Activated naive CD8-positive, alpha-beta T cell treated with anti-CD3 and anti-CD28 coated beads, Interleukin-2, amount 50 U/mL, for 24 hours (primary cell): Measurements from ENCODE around the gene NPIPB2.
"Not testable (repeated sequence)": the region's sequence is repeated elsewhere in the genome, so short reads cannot be mapped to it uniquely, and the experiment has no call there.

ENCODE experiments used
- ATAC-seq: fragments of 150-1000 bp; cut with Tn5 transposase; one replicate; pipeline ENCODE4 v1.10.0; 2021
- DNase-seq: peaks from one replicate; pipeline ENCODE4 v3.0.0; 2021
- H3K27ac Mint-ChIP-seq: one replicate; pipeline ENCODE4 v1.8.0; 2021; ENCODE audit warnings: mild to moderate bottlenecking, mixed read lengths
- H3K27me3 Mint-ChIP-seq: one replicate; pipeline ENCODE4 v1.8.0; 2021; ENCODE audit warnings: mixed read lengths
- H3K36me3 Mint-ChIP-seq: one replicate; pipeline ENCODE4 v1.8.0; 2021; ENCODE audit warnings: low read depth, mixed read lengths
- H3K4me1 Mint-ChIP-seq: one replicate; pipeline ENCODE4 v1.8.0; 2021; ENCODE audit warnings: mixed read lengths
- H3K4me3 Mint-ChIP-seq: one replicate; pipeline ENCODE4 v1.8.0; 2021; ENCODE audit warnings: mild to moderate bottlenecking, moderate library complexity, mixed read lengths
- H3K9me3 Mint-ChIP-seq: one replicate; pipeline ENCODE4 v1.8.0; 2021; ENCODE audit warnings: mixed read lengths

NPIPB2 gene

DNA sequence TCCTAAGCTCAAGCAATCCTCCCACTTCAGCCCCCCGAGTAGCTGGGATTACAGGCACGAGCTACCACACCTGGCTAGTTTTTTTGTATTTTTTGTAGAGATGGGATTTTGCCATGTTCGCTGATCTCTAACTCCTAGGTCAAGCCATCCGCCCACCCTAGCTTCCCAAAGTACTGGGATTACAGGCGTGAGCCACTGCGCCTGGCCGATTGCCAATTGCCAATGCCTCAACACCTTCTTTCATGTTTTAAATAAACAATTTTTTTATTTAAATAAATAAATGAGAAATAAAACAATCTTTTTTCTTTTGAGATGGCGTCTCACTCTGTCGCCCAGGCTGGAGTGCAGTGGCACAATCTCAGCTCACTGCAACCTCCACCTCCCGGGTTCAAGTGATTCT lies 17.8 kb downstream of the NPIPB2 start:
- H3K27ac Mint-ChIP-seq, DNase-seq, H3K4me1 Mint-ChIP-seq, H3K27me3 Mint-ChIP-seq, H3K36me3 Mint-ChIP-seq, ATAC-seq, H3K4me3 Mint-ChIP-seq, H3K9me3 Mint-ChIP-seq: not testable (repeated sequence)

DNA sequence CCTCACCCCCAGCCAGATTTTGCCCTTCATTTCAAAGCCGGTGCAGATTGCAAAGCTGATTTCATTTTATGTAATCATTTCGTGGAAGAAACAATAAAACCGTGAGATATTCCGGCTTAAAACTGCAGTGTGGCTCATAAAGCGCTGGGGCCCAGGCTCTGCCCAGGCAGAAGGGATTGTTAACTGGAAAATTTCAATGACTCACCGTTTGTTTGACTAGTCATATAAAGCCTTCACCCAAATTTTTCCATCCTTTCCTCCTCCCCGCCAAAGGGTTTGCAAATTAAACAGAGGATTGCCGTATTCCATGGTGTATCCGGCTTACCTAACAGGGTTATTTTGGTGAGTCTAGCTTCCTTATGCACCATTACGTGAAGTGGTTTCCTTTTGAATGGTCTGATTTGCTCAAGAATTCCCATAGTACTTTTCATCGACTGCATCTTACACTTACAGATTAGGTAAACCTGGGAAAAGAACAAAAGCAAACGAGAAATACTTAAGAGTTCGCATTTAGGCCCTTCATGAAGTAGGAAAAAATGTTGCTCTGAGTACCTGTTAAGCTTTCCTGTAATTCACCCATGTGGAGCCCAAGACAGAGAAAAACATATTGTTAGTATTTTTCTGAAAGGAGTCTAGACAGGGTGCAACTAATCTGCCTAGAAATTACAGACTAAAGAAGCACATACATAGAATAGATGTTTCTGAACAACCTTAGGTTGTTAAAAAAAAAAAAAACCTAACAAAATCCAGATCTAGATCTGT lies 25.1 kb downstream of the NPIPB2 start:
- Mint-ChIP-seq H3K27me3 (no peaks in the 10 kb centered on the region), H3K27ac (peak overlapping the region; percentile 92), H3K9me3 (no peaks in the 10 kb centered on the region), H3K4me1 (peaks cover 37% of the 10 kb centered on the region), H3K36me3 (peaks cover 26% of the 10 kb centered on the region), H3K4me3 (peak overlapping the region; percentile 85)
- DNase-seq (no peak), ATAC-seq (no peak)

DNA sequence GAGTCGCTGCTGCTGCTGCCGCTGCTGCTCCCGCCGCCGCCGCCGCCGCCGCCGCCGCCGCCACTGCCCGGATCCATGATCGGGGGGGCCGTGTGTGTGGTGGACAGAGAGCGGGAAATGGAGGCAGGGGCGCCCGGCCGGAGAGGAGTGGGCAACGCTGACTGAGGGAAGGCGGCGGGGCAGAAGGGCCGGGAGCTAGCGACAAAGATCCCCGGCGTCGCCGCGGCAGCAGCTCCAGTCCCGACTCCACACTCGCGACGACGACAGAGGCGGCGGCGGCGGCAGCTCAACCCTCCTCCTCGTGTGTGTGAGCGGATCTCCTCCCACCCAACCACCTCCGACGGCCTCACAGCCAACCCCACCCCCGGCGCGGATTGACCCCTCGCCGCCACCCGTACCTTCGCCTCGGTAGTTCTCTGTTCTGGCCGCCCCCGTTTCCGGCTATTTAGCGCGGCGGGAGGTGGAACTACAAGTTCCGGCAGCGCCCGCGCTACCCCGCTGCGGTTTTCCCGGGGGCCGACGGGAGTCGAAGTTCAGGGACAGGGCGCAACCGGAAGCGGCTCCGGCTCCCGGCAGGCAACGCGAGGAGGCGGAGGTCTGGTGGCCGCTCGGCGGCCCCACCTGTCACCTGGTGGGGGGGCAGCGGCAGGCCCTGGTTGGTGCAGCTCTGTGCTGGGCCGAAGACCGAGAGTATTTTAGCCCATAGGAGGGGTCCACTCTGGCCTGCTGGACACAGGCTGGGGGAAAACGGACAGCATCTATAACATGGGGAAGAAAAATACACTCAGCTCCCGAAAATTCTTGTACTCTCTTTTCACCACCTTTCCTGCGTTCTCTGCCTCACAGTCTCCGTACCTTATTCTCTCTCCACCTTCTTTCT lies 26.0 kb downstream of the NPIPB2 start, which contains the start of gene GSPT1:
GSPT1 (minus strand) TSS at position 313 of the 880 bp plus-strand sequence; CDS start at position 77, 236 bp downstream.
- peaks cover 27% of the 10 kb centered on the region for H3K36me3 Mint-ChIP-seq
- DNase-seq = peak; percentile 99
- peaks cover 41% of the 10 kb centered on the region for H3K4me1 Mint-ChIP-seq
- H3K27ac Mint-ChIP-seq = peak within 1 kb of the TSS; percentile 94
- no peaks in the 10 kb centered on the region for H3K27me3 Mint-ChIP-seq
- H3K9me3 Mint-ChIP-seq = no peaks in the 10 kb centered on the region
- H3K4me3 Mint-ChIP-seq = peak within 1 kb of the TSS; percentile 90
- peak; percentile 88 for ATAC-seq

DNA sequence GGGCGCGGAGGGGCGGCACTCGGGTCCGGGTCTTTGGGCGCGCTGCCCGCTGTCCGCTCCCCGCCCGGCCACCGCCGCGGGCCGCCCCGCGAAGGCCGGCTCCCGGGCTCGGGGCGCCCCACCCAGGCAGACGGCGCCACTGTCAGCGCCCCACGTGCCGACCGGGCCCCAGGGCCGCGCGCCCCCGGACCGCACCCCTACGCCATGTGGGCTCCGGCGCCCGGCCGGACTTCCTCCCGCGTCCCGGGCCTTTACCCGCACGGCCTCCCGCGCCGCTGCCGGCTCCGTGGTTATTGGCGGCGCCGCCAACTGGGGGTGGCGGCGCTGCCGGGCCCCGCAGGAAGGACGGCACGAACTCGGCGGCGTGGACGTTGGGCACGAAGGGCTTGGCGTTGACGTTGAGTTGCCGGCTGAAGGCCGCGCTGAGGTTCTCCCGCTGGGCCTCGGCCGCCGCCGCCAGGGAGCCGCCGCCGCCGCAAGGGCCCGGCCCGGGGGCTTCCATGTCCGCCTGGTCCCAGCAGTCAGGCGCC lies 26.7 kb downstream of the NPIPB2 start:
- DNase-seq = peak; percentile 48
- Mint-ChIP-seq H3K4me1 (peaks cover 48% of the 10 kb centered on the region), H3K9me3 (no peaks in the 10 kb centered on the region), H3K27me3 (no peaks in the 10 kb centered on the region), H3K4me3 (peak overlapping the region; percentile 90), H3K27ac (peak overlapping the region; percentile 94), H3K36me3 (peaks cover 33% of the 10 kb centered on the region)
- peak; percentile 22 for ATAC-seq

DNA sequence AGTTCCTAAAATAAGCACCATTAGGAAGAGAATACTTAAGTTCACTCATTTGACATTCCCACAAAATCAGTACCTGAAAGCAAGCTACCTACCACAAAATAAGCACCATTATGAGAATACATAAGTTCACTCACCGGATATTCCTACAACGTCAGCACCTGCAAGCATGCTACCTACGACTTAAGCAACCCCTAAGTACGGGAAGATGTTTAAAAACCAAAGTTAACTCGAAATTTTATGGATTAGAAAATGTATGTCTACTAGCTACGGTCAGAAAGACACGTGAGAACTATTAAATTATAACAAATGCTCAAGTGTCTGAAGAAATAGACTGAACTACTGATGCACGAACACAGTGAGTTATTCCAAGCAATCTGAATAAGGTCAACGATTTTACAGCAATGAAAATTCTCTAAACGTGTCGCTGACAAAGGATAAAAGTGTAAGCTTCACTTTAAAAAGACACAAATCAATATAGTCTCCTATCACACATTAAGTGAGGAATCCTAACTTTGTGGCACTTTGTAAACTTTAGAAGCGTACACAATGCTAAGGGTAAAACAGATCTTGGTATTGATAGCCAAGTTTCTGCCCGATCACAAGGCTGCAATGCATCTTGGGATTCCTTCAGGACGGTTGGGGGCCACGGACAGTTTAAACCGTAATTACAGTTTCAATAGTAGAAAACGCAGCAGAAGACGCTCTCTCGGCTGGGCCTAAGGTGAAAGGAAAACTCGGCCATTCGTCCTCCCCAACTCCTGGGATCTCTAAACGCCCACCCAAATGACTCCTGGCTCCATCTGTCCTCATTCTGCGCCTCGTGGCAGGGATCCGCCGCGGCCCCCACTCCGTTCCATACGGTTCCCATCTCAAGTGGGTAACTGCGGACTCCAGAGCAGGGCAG lies 27.4 kb downstream of the NPIPB2 start:
- Mint-ChIP-seq H3K4me1 (peaks cover 51% of the 10 kb centered on the region), H3K4me3 (peak overlapping the region; percentile 90), H3K27ac (peak overlapping the region; percentile 94), H3K36me3 (peaks cover 37% of the 10 kb centered on the region), H3K9me3 (no peaks in the 10 kb centered on the region), H3K27me3 (no peaks in the 10 kb centered on the region)
- peak; percentile 38 for DNase-seq
- ATAC-seq = no peak

DNA sequence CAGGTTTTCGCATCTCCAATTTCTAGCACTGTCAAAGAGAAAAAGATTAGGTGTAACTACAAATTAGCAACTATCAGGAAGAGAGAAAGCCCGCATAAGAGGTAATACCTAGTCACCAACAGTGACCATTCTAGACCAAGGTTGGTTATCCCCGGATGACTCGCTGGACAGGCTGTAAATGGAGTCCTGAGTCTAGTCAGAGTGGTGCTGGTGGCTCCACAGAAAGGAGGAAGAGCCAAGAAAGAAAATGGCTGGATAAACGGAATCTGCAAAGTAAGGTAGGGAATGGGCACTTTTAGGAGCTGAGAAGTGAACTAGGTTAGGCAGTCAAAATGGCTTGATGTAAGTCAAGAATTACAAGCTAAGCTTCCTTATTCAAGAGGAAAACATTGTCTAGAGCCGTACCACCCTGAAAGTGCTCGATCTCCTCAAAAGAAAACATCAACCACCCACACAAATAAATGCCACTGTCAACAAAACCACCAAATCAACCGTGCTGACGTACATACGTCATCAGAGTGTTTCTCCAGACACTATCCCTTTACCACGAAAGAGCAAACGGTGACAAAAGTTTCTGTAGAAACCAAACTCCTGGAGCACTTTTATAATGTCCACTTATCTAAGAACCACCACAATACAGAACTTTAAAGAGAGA lies 28.3 kb downstream of the NPIPB2 start:
- ATAC-seq (no peak), DNase-seq (no peak)
- Mint-ChIP-seq H3K27me3 (no peaks in the 10 kb centered on the region), H3K36me3 (peaks cover 44% of the 10 kb centered on the region), H3K9me3 (no peaks in the 10 kb centered on the region), H3K4me3 (peak overlapping the region; percentile 90), H3K4me1 (peaks cover 58% of the 10 kb centered on the region), H3K27ac (peak overlapping the region; percentile 94)

DNA sequence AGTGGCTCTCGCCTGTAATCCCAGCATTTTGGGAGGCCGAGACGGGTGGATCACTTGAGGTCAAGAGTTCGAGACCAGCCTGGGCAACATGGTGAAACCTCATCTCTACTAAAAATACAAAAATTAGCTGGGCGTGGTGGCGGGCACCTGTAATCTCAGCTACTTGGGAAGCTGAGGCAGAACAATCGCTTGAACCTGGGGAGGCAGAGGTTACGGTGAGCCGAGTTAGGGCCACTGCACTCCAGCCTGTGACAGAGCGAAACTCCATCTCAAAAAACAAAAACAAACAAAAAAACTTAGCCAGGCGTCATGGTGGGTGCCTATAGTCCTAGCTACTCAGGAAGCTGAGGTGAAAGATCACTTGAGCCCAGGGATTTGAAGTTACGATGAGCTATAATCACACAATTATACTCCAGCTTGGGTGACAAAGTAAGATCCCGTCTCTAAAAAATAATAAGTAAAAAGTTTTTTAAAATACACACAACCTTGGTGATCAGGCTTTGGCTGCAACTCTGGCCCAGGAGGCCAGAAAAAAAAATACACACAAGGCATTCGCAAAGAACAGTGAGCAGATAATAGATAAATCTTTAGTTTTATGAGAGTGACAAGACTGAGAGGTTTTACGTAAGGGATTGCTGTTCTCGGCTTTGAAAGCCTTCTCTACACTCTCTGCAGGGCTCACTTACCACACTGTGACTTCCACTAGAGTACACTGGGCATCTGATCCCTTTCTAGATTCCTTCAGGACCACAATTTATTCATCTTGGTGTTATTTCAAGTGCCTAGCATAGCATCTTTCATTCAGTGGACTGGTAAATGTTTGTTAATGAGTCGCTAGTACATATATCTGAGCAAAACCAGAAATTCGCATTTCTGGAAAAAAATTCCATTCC lies 31.9 kb downstream of the NPIPB2 start:
- H3K36me3 Mint-ChIP-seq = peaks cover 67% of the 10 kb centered on the region

DNA sequence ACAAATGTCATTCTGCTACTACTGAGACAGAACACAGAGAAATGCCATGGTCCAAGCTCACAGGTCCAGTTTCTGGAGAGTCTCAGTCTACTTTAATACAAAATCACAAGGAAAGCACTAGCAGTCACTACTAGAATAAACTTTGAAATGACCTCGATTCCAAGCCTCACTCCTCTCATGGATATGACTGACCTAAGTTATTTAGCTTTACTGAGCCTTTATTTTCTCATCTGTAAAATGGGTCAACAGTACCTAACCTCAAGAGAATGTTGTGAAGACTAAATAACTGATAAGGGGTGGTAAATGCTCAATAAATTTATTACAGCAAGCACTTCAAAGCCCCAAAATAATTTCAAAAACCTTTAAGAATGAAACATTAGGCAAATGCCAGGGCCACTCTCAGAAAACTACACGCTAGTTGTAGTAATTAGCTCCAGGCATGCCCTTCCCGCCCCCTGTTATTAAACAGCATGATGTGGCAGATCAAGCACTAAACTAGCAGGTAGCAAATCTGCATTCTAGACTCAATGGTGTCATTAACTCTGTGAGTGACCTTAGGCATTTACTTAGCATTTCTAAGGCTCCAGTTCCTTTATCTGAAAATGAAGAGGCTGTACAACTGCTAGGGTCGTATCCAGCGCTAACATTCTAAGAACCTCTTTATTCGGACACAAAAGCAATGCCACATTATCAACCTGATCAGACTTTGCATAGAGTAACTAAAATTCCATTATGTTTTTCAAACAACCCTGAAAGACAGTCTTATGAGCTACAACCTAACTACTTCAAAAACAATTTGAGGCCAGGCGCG lies 34.5 kb downstream of the NPIPB2 start:
- DNase-seq (no peak), ATAC-seq (no peak)
- Mint-ChIP-seq H3K4me3 (no peak overlapping the region), H3K36me3 (peaks cover 47% of the 10 kb centered on the region), H3K27ac (no peak overlapping the region), H3K9me3 (no peaks in the 10 kb centered on the region), H3K4me1 (peaks cover 68% of the 10 kb centered on the region), H3K27me3 (no peaks in the 10 kb centered on the region)

More for the DNA sequence above, 31.9 kb downstream of the NPIPB2 start:
- DNase-seq (no peak), ATAC-seq (no peak)
- Mint-ChIP-seq H3K27ac (no peak overlapping the region), H3K4me1 (peaks cover 71% of the 10 kb centered on the region), H3K4me3 (no peak overlapping the region), H3K27me3 (no peaks in the 10 kb centered on the region), H3K9me3 (no peaks in the 10 kb centered on the region)

DNA sequence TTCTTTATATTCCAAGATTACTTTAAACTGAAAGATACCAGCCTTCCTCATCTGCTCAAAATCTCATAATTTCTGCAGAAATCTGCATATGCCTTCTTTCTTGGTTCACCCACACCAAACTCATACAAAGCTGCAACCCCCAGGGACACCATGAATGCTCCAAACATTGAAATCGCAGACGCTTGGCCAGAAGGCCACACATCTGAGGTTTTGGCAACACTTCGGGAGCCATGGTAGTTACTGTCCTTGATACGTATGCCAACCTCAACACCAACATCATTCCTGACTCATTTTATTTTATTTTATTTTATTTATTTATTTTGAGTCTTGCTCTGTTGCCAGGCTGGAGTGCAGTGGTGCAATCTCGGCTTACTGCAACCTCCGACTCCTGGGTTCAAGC lies 37.9 kb downstream of the NPIPB2 start:
- Mint-ChIP-seq H3K36me3 (peaks cover 37% of the 10 kb centered on the region), H3K27me3 (no peaks in the 10 kb centered on the region), H3K27ac (no peak overlapping the region), H3K4me1 (peaks cover 67% of the 10 kb centered on the region), H3K9me3 (no peaks in the 10 kb centered on the region), H3K4me3 (no peak overlapping the region)
- ATAC-seq = no peak
- no peak for DNase-seq

DNA sequence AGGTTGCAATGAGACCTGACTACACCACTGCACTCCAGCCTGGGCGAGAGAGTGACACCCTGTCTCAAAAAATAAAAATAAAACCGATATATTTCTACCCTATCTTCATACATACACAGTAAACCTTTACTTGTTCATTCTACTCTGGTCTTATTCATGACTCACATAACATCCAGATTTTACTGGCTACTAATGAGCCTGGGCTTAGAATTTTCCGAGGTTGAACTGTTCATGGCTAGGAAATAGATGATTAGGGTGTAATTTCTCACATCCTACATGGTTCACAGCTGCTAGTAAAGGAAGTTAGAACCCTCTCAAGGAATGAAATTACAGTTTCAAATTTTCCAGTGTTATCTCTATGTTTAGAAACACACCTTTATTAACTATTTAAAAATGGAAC lies 40.8 kb downstream of the NPIPB2 start:
- Mint-ChIP-seq H3K27ac (peak overlapping the region; percentile 73), H3K4me1 (peaks cover 64% of the 10 kb centered on the region), H3K36me3 (peaks cover 33% of the 10 kb centered on the region), H3K4me3 (no peak overlapping the region), H3K27me3 (no peaks in the 10 kb centered on the region), H3K9me3 (no peaks in the 10 kb centered on the region)
- ATAC-seq = peak; percentile 85
- DNase-seq = no peak

DNA sequence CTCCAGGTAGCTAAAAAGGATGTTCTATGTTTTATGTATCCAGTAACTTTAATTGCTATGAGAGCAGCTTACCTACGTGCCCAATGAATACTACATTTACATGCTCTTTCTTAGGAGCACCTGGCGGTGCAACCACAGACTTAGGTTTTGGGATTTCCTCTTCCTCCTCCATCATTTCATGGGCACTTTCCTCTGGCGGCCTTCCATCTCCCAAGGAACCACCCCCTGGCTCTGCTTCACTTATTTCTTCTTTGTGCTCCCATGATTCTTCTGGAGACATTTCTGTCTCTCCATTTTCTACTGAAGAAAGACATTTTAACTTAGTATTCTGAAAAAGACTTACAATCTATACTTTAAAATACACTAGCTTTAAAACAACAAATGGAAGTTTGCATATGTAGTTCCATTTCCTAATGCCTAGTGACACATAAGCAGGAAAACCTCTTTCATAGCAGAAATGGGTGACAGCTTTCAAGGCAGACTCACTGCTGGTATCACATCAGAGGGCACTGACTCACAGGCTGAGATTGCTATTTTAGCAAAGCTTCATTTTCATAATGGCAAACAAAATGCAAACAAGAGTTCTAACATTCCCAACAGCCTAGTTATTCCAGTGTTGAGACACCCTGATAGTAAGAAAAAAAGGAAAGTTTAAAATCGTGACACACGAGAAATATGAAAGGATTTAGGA lies 45.2 kb downstream of the NPIPB2 start:
- ATAC-seq (peak; percentile 52), DNase-seq (no peak)
- peak overlapping the region; percentile 70 for H3K27ac Mint-ChIP-seq
- H3K4me1 Mint-ChIP-seq = peaks cover 37% of the 10 kb centered on the region
- no peaks in the 10 kb centered on the region for H3K9me3 Mint-ChIP-seq
- H3K36me3 Mint-ChIP-seq = peaks cover 41% of the 10 kb centered on the region
- H3K27me3 Mint-ChIP-seq = no peaks in the 10 kb centered on the region
- no peak overlapping the region for H3K4me3 Mint-ChIP-seq

DNA sequence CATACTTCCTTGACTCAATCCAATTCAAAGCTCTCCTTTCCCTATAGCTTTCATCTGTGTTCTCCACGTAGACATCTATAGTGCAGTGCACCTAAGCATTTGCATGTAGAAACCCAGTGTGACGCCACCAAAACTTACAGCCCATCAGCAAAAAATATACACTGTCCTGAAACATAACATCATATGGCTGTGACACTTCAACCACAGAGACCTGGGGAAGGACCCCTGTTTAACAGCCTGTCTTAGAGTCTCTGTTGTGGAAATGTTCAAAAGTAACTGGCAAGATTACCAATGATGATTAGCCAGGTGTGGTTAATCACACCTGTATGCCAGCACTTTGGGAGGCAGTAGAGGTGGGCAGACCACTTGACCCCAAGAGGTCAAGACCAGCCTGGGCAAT lies 48.3 kb downstream of the NPIPB2 start:
- ATAC-seq = no peak
- Mint-ChIP-seq H3K27ac (no peak overlapping the region), H3K9me3 (no peaks in the 10 kb centered on the region), H3K27me3 (no peaks in the 10 kb centered on the region), H3K4me1 (peaks cover 15% of the 10 kb centered on the region), H3K36me3 (peaks cover 39% of the 10 kb centered on the region), H3K4me3 (no peak overlapping the region)
- DNase-seq = no peak
